Stimulated activated CD8-positive, alpha-beta memory T cell treated with anti-CD3 and anti-CD28 coated beads, Interleukin-7, amount 100 ng/mL, for 4 hours (primary cell): ENCODE results near the gene CHST7.

Source experiments
- DNase-seq, 2 donors: peaks; one replicate each; pipeline ENCODE4 v3.0.0-alpha.2; 2020; ENCODE audit warnings: low read depth in 2 of 2

Gene CHST7

GRCh38 chrX:46607916-46608315, 34.4 kb downstream of the CHST7 start:
- no peak for DNase-seq

- DNase-seq = no peak
These were observed 36.6 kb downstream of the CHST7 start for GRCh38 chrX:46610070-46610658.

GRCh38 chrX:46611658-46612362, 38.2 kb downstream of the CHST7 start:
- no peak for DNase-seq

GRCh38 chrX:46617906-46618305, 44.3 kb downstream of the CHST7 start:
- no peak for DNase-seq

- DNase-seq = no peak
These were observed 45.4 kb downstream of the CHST7 start for GRCh38 chrX:46618947-46619346.

GRCh38 chrX:46620505-46620904, 46.9 kb downstream of the CHST7 start:
- DNase-seq = no peak

- no peak for DNase-seq
These were observed 48.0 kb downstream of the CHST7 start for GRCh38 chrX:46621572-46621971.

GRCh38 chrX:46624090-46624786, 50.7 kb downstream of the CHST7 start:
- no peak for DNase-seq

GRCh38 chrX:46626566-46626965, 53.0 kb downstream of the CHST7 start:
- no peak for DNase-seq

- no peak for DNase-seq
These were observed 53.5 kb downstream of the CHST7 start for GRCh38 chrX:46627062-46627461.

- no peak for DNase-seq
These were observed 54.3 kb downstream of the CHST7 start for GRCh38 chrX:46627711-46628419.

GRCh38 chrX:46628460-46629371, 55.2 kb downstream of the CHST7 start:
- no peak for DNase-seq

- no peak for DNase-seq
These were observed 56.6 kb downstream of the CHST7 start for GRCh38 chrX:46630141-46630540.

GRCh38 chrX:46634577-46634976, 61.0 kb downstream of the CHST7 start:
- DNase-seq = no peak

- DNase-seq = no peak
These were observed 61.6 kb downstream of the CHST7 start for GRCh38 chrX:46635186-46635585.

- DNase-seq = no peak
These were observed 62.7 kb downstream of the CHST7 start for GRCh38 chrX:46636223-46636622.

- no peak for DNase-seq
These were observed 64.4 kb downstream of the CHST7 start for GRCh38 chrX:46637938-46638337.

- no peak for DNase-seq
These were observed 68.6 kb downstream of the CHST7 start for GRCh38 chrX:46642145-46642544.

- DNase-seq = no peak
These were observed 70.1 kb downstream of the CHST7 start for GRCh38 chrX:46643636-46644035.

GRCh38 chrX:46645614-46646013, 72.0 kb downstream of the CHST7 start:
- no peak for DNase-seq

- DNase-seq = no peak
These were observed 73.7 kb downstream of the CHST7 start for GRCh38 chrX:46647251-46647650.
